ENCODE results near the gene VOPP1. TPM values are rescaled to one million over a fixed set of nuclear protein-coding genes. Genes with fewer than 3 reads are reported as not detected.
A peak's percentile ranks its signal among the peaks of the same experiment; 100 is the strongest.

Gene VOPP1
- total RNA-seq, 4 donors from 2014 or later: 15.7 to 24.9 (median 20.3) TPM

- DNase-seq (ENCODE audit: low spot score in 2 of 2): no peak
- H3K27ac ChIP-seq: no peak overlapping the region
- no peaks in the 10 kb centered on the region for H3K9me3 ChIP-seq
- no peak overlapping the region for H3K4me3 ChIP-seq
- TF ChIP-seq POLR2A (IDR thresholded peaks at IDR 0.05) (no peak), POLR2AphosphoS5 (IDR thresholded peaks at IDR 0.05) (no peak), EP300 (IDR thresholded peaks at IDR 0.05) (no peak)
- TF ChIP-seq, protein P1, sequence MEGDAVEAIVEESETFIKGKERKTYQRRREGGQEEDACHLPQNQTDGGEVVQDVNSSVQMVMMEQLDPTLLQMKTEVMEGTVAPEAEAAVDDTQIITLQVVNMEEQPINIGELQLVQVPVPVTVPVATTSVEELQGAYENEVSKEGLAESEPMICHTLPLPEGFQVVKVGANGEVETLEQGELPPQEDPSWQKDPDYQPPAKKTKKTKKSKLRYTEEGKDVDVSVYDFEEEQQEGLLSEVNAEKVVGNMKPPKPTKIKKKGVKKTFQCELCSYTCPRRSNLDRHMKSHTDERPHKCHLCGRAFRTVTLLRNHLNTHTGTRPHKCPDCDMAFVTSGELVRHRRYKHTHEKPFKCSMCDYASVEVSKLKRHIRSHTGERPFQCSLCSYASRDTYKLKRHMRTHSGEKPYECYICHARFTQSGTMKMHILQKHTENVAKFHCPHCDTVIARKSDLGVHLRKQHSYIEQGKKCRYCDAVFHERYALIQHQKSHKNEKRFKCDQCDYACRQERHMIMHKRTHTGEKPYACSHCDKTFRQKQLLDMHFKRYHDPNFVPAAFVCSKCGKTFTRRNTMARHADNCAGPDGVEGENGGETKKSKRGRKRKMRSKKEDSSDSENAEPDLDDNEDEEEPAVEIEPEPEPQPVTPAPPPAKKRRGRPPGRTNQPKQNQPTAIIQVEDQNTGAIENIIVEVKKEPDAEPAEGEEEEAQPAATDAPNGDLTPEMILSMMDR (IDR thresholded peaks at IDR 0.05): no peak
- H3K4me1 ChIP-seq: peaks cover 72% of the 10 kb centered on the region
- 61% methylated on average over 11 of the region's 11 CpGs for WGBS
- no peaks in the 10 kb centered on the region for H3K36me3 ChIP-seq
- H3K27me3 ChIP-seq: no peaks in the 10 kb centered on the region
Measured at GRCh38 chr7:55550841-55551537, 21.3 kb downstream of the VOPP1 start.

DNA sequence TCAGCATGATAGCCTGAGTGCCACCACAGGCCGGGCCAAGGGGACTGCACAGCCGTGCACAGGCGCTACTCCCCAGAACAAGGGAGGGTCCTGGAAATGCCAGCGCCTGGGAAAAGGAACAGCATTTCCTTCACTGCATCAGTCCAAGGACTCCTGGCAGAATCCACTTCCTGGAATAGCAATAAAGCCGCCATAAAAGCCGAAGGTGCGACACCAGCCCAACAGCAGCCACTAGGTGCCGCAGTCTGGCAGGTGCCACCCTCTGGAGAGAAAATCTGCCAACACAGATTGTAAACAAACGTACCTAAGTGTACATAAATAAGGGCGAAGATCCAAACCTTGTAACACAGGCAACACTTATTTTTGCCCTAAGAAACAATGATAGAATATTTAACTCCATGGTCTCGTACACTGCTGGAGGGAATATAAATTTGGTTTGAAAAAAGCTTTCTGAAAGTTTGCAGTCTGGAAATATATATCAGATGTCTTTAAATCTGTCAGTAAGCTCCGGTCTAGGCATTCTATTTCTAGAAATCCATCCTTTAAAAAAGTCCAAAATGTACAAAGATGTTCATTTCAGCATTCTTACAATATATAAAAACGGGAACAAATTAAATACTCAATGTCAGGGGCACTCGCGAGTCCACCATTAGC is 22.2 kb downstream of the VOPP1 start:
- H3K27ac ChIP-seq: no peak overlapping the region
- WGBS: 66% methylated on average over 15 of the region's 15 CpGs

GRCh38 chr7:55549457-55549856 is 22.8 kb downstream of the VOPP1 start:
- no peak for TF ChIP-seq POLR2AphosphoS5 (IDR thresholded peaks at IDR 0.05)
- WGBS: 88% methylated on average over 7 of the region's 7 CpGs
- Histone ChIP-seq H3K27ac (no peak overlapping the region), H3K9me3 (no peaks in the 10 kb centered on the region), H3K4me3 (no peak overlapping the region), H3K36me3 (no peaks in the 10 kb centered on the region), H3K27me3 (no peaks in the 10 kb centered on the region), H3K4me1 (peaks cover 73% of the 10 kb centered on the region)
- DNase-seq (ENCODE audit: low spot score in 2 of 2): no peak

More for the DNA sequence above, 22.2 kb downstream of the VOPP1 start:
- H3K9me3 ChIP-seq: no peaks in the 10 kb centered on the region
- TF ChIP-seq POLR2A (IDR thresholded peaks at IDR 0.05) (no peak), EP300 (IDR thresholded peaks at IDR 0.05) (no peak)
- TF ChIP-seq, protein P1 (IDR thresholded peaks at IDR 0.05): peak; percentile 34 to 64
- peaks cover 73% of the 10 kb centered on the region for H3K4me1 ChIP-seq
- DNase-seq (ENCODE audit: low spot score in 2 of 2): no peak
- H3K36me3 ChIP-seq: no peaks in the 10 kb centered on the region
- no peak overlapping the region for H3K4me3 ChIP-seq
- no peaks in the 10 kb centered on the region for H3K27me3 ChIP-seq

DNA sequence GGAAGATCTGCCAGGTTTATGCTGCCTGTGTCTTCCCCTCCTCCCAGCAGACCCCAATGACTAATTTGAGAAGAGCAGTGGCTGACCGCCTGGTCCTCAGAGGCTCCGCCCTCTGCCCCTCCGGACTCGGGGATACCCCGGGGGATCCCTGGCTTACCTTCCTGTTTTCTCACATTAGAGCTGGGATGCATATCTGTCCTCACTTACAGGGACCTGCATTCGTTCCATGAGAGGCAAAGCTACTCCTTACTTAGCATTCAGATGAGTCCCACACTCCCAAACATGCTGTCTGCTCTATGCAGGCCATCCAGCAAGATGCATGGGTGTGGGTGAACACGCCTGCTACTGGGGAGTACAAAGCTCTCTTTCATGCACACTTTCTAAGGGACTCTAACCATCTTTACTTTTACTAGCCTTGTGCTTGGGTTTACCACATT is 24.0 kb downstream of the VOPP1 start:
- peaks cover 72% of the 10 kb centered on the region for H3K4me1 ChIP-seq
- H3K9me3 ChIP-seq: no peaks in the 10 kb centered on the region
- TF ChIP-seq POLR2A (IDR thresholded peaks at IDR 0.05): no peak
- TF ChIP-seq EP300 (IDR thresholded peaks at IDR 0.05): no peak
- no peak for TF ChIP-seq POLR2AphosphoS5 (IDR thresholded peaks at IDR 0.05)
- TF ChIP-seq, protein P1 (IDR thresholded peaks at IDR 0.05): no peak
- H3K27ac ChIP-seq: no peak overlapping the region
- WGBS: 67% methylated on average over 7 of the region's 7 CpGs
- DNase-seq (ENCODE audit: low spot score in 2 of 2): no peak
- H3K36me3 ChIP-seq: no peaks in the 10 kb centered on the region
- H3K27me3 ChIP-seq: no peaks in the 10 kb centered on the region
- H3K4me3 ChIP-seq: no peak overlapping the region

- DNase-seq (ENCODE audit: low spot score in 2 of 2): peak in 1 of 2 donors; percentile 81
- 14% methylated on average over 4 of the region's 5 CpGs for WGBS
- H3K9me3 ChIP-seq: no peaks in the 10 kb centered on the region
- no peaks in the 10 kb centered on the region for H3K27me3 ChIP-seq
- peaks cover 58% of the 10 kb centered on the region for H3K4me1 ChIP-seq
- H3K36me3 ChIP-seq: no peaks in the 10 kb centered on the region
- H3K4me3 ChIP-seq: no peak overlapping the region
- no peak overlapping the region for H3K27ac ChIP-seq
- TF ChIP-seq POLR2A (IDR thresholded peaks at IDR 0.05) (no peak), EP300 (IDR thresholded peaks at IDR 0.05) (no peak), POLR2AphosphoS5 (IDR thresholded peaks at IDR 0.05) (peak in 2 of 3 donors; percentile 17 to 51)
- TF ChIP-seq, protein P1 (IDR thresholded peaks at IDR 0.05): no peak
Measured at GRCh38 chr7:55546814-55547213, 25.5 kb downstream of the VOPP1 start.

All from suprapubic skin (tissue), 4 donors.